Caco-2 (cell line): ENCODE results near the gene METTL5. TPM values are rescaled to one million over a fixed set of nuclear protein-coding genes. Genes with fewer than 3 reads are reported as not detected.

Experiments used
- BruUV-seq: library from RNA; stranded (reverse); fragments of 400-500 nt; replicated peaks from 2 replicates; lab custom pipeline; 2021; lab: Mats Ljungman, UMichigan
- CTCF ChIA-PET: fragments of 300-600 bp; sonication (Branson Sonifier 250); formaldehyde crosslinking; loops from one replicate; lab custom pipeline; 2022; ENCODE audit warnings: antibody characterized with exemption; lab: Charles Lee
- POLR2A ChIA-PET: fragments of 300-600 bp; sonication (Branson Sonifier 250); formaldehyde crosslinking; loops from one replicate; lab custom pipeline; 2022; ENCODE audit warnings: antibody characterized with exemption; lab: Charles Lee
- DNase-seq, 2 experiments: peaks; one replicate each; pipeline versions ENCODE4 v3.0.0 to v3.0.0-alpha.2; 2020 to 2022
- H3K27me3 ChIP-seq: replicated peaks from 2 replicates; pipeline ENCODE4 v1.6.0; 2011; ENCODE audit warnings: low read length; ENCODE audit not compliant: control insufficient read depth, insufficient read depth
- H3K36me3 ChIP-seq: 2 replicates; pipeline ENCODE4 v1.5.1; 2011; ENCODE audit warnings: low read length; ENCODE audit not compliant: control insufficient read depth, insufficient read depth
- H3K4me1 ChIP-seq: fragments of 250-450 bp; sonication (Bioruptor Pico); 2 replicates; pipeline ENCODE4 v1.5.1; 2020; ENCODE audit warnings: mild to moderate bottlenecking
- H3K4me3 ChIP-seq: 2 replicates; pipeline ENCODE4 v1.5.1; 2011; ENCODE audit warnings: low read depth, mild to moderate bottlenecking, control low read depth, low read length
- H3K9me3 ChIP-seq: fragments of 250-450 bp; sonication (Bioruptor Pico); 2 replicates; pipeline ENCODE4 v1.5.1; 2020; ENCODE audit warnings: mild to moderate bottlenecking, moderate library complexity
- H3K27ac Mint-ChIP-seq: one replicate; pipeline ENCODE4 v1.8.0; 2022; ENCODE audit warnings: mixed read lengths; ENCODE audit not compliant: unreplicated experiment
- H3K27me3 Mint-ChIP-seq: one replicate; pipeline ENCODE4 v1.8.0; 2022; ENCODE audit warnings: mixed read lengths; ENCODE audit not compliant: insufficient read depth, unreplicated experiment
- H3K36me3 Mint-ChIP-seq: one replicate; pipeline ENCODE4 v1.8.0; 2022; ENCODE audit warnings: mild to moderate bottlenecking, mixed read lengths; ENCODE audit not compliant: insufficient read depth, unreplicated experiment
- H3K4me1 Mint-ChIP-seq: one replicate; pipeline ENCODE4 v1.8.0; 2022; ENCODE audit warnings: low read depth, mixed read lengths; ENCODE audit not compliant: unreplicated experiment
- H3K4me3 Mint-ChIP-seq: one replicate; pipeline ENCODE4 v1.8.0; 2022; ENCODE audit warnings: mild to moderate bottlenecking, moderate library complexity, mixed read lengths; ENCODE audit not compliant: unreplicated experiment
- H3K9me3 Mint-ChIP-seq: one replicate; pipeline ENCODE4 v1.8.0; 2022; ENCODE audit warnings: mixed read lengths; ENCODE audit not compliant: unreplicated experiment
- intact Hi-C: fragments of 100-400 bp; cut with micrococcal nuclease; formaldehyde crosslinking; loops from one replicate; pipeline ENCODE4 v1.10.0; 2022; ENCODE audit not compliant: unreplicated experiment
- total RNA-seq: library from RNA; stranded (reverse); gene quantifications from 2 replicates; pipeline ENCODE4 v1.2.3, GENCODE V29; 2022
- TF ChIP-seq, protein P1 (sequence below), 2 experiments: fragments of 200-600 bp in 1 of 2; IDR thresholded peaks; 1 replicate in 1 of 2; 2 replicates in 1 of 2; pipeline versions ENCODE4 v1.5.1 to v1.8.0; 2011 to 2022; ENCODE audit warnings: antibody characterized with exemption in 1 of 2, control low read depth in 1 of 2, inconsistent platforms in 1 of 2, low read depth in 1 of 2, low read length in 1 of 2, mild to moderate bottlenecking in 1 of 2, moderate library complexity in 1 of 2; ENCODE audit not compliant: insufficient read depth in 1 of 2, severe bottlenecking in 1 of 2, unreplicated experiment in 1 of 2

The METTL5 gene
- total RNA-seq, 1 experiment from 2014 or later = 82.4 TPM

DNA sequence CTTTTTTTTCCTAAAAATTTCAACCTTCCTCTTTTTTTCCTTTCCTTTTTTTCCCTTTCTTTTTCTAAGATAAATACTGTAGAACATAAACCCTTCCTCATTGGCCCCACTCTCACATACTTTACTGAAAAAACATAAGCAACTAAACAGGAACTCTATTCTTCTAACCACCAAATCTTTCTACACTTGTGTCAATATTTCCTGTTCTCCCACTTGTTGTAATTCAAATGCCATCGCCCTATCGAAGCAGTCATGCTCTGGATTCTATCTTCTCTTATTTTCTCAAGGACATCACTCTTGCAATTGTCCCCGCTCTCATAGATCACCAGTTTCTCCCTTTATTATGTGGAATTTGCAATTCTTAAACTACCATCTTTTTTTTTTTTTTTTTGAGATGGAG, 46.3 kb downstream of the METTL5 start:
- ChIA-PET CTCF (no interaction called here), POLR2A (no interaction called here)
- no peak overlapping the region for H3K27ac Mint-ChIP-seq
- no peak overlapping the region for H3K4me3 Mint-ChIP-seq
- H3K36me3 ChIP-seq = no peaks in the 10 kb centered on the region
- DNase-seq = no peak
- H3K36me3 Mint-ChIP-seq = no peaks in the 10 kb centered on the region
- H3K9me3 ChIP-seq = no peaks in the 10 kb centered on the region
- TF ChIP-seq, protein P1, sequence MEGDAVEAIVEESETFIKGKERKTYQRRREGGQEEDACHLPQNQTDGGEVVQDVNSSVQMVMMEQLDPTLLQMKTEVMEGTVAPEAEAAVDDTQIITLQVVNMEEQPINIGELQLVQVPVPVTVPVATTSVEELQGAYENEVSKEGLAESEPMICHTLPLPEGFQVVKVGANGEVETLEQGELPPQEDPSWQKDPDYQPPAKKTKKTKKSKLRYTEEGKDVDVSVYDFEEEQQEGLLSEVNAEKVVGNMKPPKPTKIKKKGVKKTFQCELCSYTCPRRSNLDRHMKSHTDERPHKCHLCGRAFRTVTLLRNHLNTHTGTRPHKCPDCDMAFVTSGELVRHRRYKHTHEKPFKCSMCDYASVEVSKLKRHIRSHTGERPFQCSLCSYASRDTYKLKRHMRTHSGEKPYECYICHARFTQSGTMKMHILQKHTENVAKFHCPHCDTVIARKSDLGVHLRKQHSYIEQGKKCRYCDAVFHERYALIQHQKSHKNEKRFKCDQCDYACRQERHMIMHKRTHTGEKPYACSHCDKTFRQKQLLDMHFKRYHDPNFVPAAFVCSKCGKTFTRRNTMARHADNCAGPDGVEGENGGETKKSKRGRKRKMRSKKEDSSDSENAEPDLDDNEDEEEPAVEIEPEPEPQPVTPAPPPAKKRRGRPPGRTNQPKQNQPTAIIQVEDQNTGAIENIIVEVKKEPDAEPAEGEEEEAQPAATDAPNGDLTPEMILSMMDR (IDR thresholded peaks at IDR 0.05; ENCODE audit: insufficient read depth in 1 of 2, low read depth in 1 of 2, low read length in 1 of 2, severe bottlenecking in 1 of 2, unreplicated experiment in 1 of 2) = no peak
- no peaks in the 10 kb centered on the region for H3K27me3 Mint-ChIP-seq
- no peak overlapping the region for H3K4me3 ChIP-seq
- intact Hi-C loops = no loop called here
- no peaks in the 10 kb centered on the region for H3K9me3 Mint-ChIP-seq
- H3K4me1 Mint-ChIP-seq = no peaks in the 10 kb centered on the region
- no TSS peak for BruUV-seq
- H3K27me3 ChIP-seq = no peaks in the 10 kb centered on the region
- no peaks in the 10 kb centered on the region for H3K4me1 ChIP-seq

DNA sequence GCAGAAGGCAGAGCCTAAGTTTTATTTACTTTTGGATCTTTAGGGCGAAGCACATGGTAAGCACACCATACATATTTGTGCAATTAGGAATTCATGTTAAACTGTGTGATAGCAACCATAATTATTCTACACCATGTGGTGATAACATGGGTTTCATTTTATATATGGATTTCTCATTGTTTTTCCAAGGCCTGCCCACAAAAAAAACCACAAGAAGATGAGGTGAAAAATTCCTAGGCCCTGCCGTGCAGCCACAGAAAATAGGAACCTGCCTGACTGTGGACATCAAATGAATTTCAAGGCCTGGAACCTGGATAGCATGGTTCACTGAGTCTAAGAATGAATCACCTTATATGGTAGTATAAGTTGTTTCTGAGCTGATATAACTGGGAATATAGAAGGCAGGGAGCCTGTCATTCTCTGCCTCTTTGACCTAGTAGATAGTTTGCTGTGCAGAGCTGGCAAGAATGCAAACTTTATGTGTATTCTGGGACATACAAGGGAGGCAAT, 48.4 kb downstream of the METTL5 start:
- DNase-seq = no peak
- Histone ChIP-seq H3K9me3 (no peaks in the 10 kb centered on the region), H3K4me1 (no peaks in the 10 kb centered on the region), H3K4me3 (no peak overlapping the region), H3K36me3 (no peaks in the 10 kb centered on the region), H3K27me3 (no peaks in the 10 kb centered on the region)
- Mint-ChIP-seq H3K4me1 (no peaks in the 10 kb centered on the region), H3K9me3 (no peaks in the 10 kb centered on the region), H3K4me3 (no peak overlapping the region), H3K36me3 (no peaks in the 10 kb centered on the region), H3K27ac (no peak overlapping the region), H3K27me3 (no peaks in the 10 kb centered on the region)
- intact Hi-C loops = no loop called here
- no TSS peak for BruUV-seq
- POLR2A ChIA-PET = no interaction called here
- TF ChIP-seq, protein P1 (IDR thresholded peaks at IDR 0.05; ENCODE audit: insufficient read depth in 1 of 2, low read depth in 1 of 2, low read length in 1 of 2, severe bottlenecking in 1 of 2, unreplicated experiment in 1 of 2) = no peak
- CTCF ChIA-PET = no interaction called here

DNA sequence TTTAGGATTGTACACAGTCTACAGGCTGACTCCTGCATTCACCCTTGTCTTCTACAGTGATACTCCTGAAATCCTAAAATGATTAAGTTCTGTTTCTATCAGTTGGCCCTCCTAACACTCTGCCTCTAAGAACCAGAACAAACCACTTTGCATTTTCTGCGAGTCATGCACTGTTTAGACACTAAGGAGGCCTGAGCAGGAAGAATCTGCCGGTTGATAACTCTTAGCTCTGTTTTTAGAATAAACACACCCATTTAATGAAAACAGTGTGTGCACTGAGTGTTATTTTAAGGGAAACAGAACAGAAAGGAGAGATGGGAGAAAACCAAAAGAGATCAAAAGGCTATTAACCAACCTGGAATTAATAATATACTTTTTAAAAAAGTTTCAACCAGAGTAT, 48.9 kb downstream of the METTL5 start:
- no TSS peak for BruUV-seq
- no peak for DNase-seq
- H3K27me3 ChIP-seq = no peaks in the 10 kb centered on the region
- Mint-ChIP-seq H3K27ac (no peak overlapping the region), H3K4me3 (no peak overlapping the region), H3K36me3 (no peaks in the 10 kb centered on the region), H3K4me1 (no peaks in the 10 kb centered on the region), H3K27me3 (no peaks in the 10 kb centered on the region), H3K9me3 (no peaks in the 10 kb centered on the region)
- no peaks in the 10 kb centered on the region for H3K36me3 ChIP-seq
- H3K4me1 ChIP-seq = no peaks in the 10 kb centered on the region
- CTCF ChIA-PET = no interaction called here
- H3K4me3 ChIP-seq = no peak overlapping the region
- no peaks in the 10 kb centered on the region for H3K9me3 ChIP-seq
- TF ChIP-seq, protein P1 (IDR thresholded peaks at IDR 0.05; ENCODE audit: insufficient read depth in 1 of 2, low read depth in 1 of 2, low read length in 1 of 2, severe bottlenecking in 1 of 2, unreplicated experiment in 1 of 2) = no peak
- POLR2A ChIA-PET = no interaction called here
- intact Hi-C loops = no loop called here
